K562 (cell line): ENCODE measurements around the gene KRTAP26-1. TPM values are rescaled to one million over a fixed set of nuclear protein-coding genes. Genes with fewer than 3 reads are reported as not detected.

Source experiments
- ATAC-seq: fragments of 200-7000 bp; cut with Tn5 transposase; 3 replicates; pipeline ENCODE4 v1.9.1; 2020; ENCODE audit warnings: moderate library complexity
- BruUV-seq: library from RNA; stranded (reverse); fragments of 400-500 nt; replicated peaks from 2 replicates; lab custom pipeline; 2021; lab: Mats Ljungman, UMichigan
- CTCF ChIA-PET: fragments of 300-600 bp; formaldehyde crosslinking; extraction: SDS; loops from one replicate; lab custom pipeline; 2021; ENCODE audit warnings: low intra/inter-chr PET ratio; lab: Yijun Ruan, JAX
- POLR2A ChIA-PET: fragments of 300-600, 350-650 bp; sonication (Branson Sonifier 250); formaldehyde crosslinking; extraction: SDS; loops from one replicate; lab custom pipeline; 2021; ENCODE audit warnings: antibody characterized with exemption, inconsistent platforms; lab: Yijun Ruan, JAX
- DNase-seq, 4 experiments: peaks; one replicate each; pipeline versions ENCODE4 v3.0.0 to v3.0.0-alpha.2; 2011 to 2018; ENCODE audit warnings: low spot score in 3 of 4, mixed read lengths in 3 of 4; ENCODE audit errors: extremely low read depth in 1 of 4
- FAIRE-seq: peaks from 2 replicates; lab custom pipeline; 2011; peaks lifted over from hg19 to GRCh38; lab: Jason Lieb, UNC
- H2AFZ ChIP-seq: 2 replicates; pipeline ENCODE4 v1.6.0; 2011; ENCODE audit warnings: low read depth, low read length, control low read depth, inconsistent platforms
- H3K27ac ChIP-seq: fragments of 200-600 bp; 3 replicates; pipeline ENCODE4 v1.8.0; 2011; ENCODE audit warnings: low read depth, mild to moderate bottlenecking, control low read depth, inconsistent platforms, low read length, moderate library complexity, mixed read lengths; ENCODE audit errors: extremely low read depth
- H3K27me3 ChIP-seq, 2 experiments: fragments of 300-600 bp in 1 of 2; 2 replicates in 1 of 2; 3 replicates in 1 of 2; pipeline versions ENCODE4 v1.6.0 to v1.8.0; 2011; ENCODE audit warnings: inconsistent platforms in 2 of 2, low read length in 2 of 2, mild to moderate bottlenecking in 1 of 2, mixed read lengths in 1 of 2, moderate library complexity in 1 of 2; ENCODE audit not compliant: control insufficient read depth in 2 of 2, insufficient read depth in 2 of 2
- H3K36me3 ChIP-seq: fragments of 300-600 bp; 3 replicates; pipeline ENCODE4 v1.8.0; 2011; ENCODE audit warnings: mild to moderate bottlenecking, low read length, inconsistent platforms; ENCODE audit not compliant: control insufficient read depth, insufficient read depth
- H3K4me1 ChIP-seq, 2 experiments: fragments of 200-600 bp in 1 of 2; replicated peaks in 1 of 2; 2 replicates in 1 of 2; 3 replicates in 1 of 2; pipeline versions ENCODE4 v1.5.1 to v1.8.0; 2011; ENCODE audit warnings: inconsistent platforms in 2 of 2, low read length in 2 of 2, mild to moderate bottlenecking in 1 of 2, mixed read lengths in 1 of 2, moderate library complexity in 1 of 2; ENCODE audit not compliant: control insufficient read depth in 2 of 2, insufficient read depth in 2 of 2
- H3K4me2 ChIP-seq: 2 replicates; pipeline ENCODE4 v1.6.1; 2011; ENCODE audit warnings: low read length, control low read depth, inconsistent platforms, mixed read lengths; ENCODE audit not compliant: insufficient read depth
- H3K4me3 ChIP-seq: fragments of 200-600 bp; sonication (generic), shearing (Covaris generic); 2 replicates; pipeline ENCODE4 v1.5.1; 2016; ENCODE audit warnings: control low read depth, inconsistent platforms
- H3K79me2 ChIP-seq: fragments of 200-600 bp; 3 replicates; pipeline ENCODE4 v1.8.0; 2011; ENCODE audit warnings: low read length, inconsistent platforms; ENCODE audit not compliant: control insufficient read depth, insufficient read depth
- H3K9ac ChIP-seq, 2 experiments: 2 replicates each; pipeline versions ENCODE4 v1.6.0 to v1.6.1; 2011; ENCODE audit warnings: low read depth in 2 of 2, low read length in 2 of 2, control low read depth in 1 of 2, inconsistent platforms in 1 of 2, mild to moderate bottlenecking in 1 of 2, mixed read lengths in 1 of 2; ENCODE audit not compliant: insufficient read depth in 1 of 2
- H3K9me1 ChIP-seq: one replicate; pipeline ENCODE4 v1.6.0; 2011; ENCODE audit warnings: inconsistent platforms, mild to moderate bottlenecking, low read length, moderate library complexity; ENCODE audit not compliant: control insufficient read depth, insufficient read depth
- H3K9me3 ChIP-seq: replicated peaks from 2 replicates; pipeline ENCODE4 v1.5.1; 2011; ENCODE audit warnings: low read depth, low read length, inconsistent platforms; ENCODE audit not compliant: control insufficient read depth, insufficient read depth
- H4K20me1 ChIP-seq: replicated peaks from 2 replicates; pipeline ENCODE4 v1.6.1; 2011; ENCODE audit warnings: low read length, inconsistent platforms, mixed read lengths; ENCODE audit not compliant: control insufficient read depth, insufficient read depth
- BHLHE40 ChIP-seq: IDR thresholded peaks from 2 replicates; pipeline ENCODE4 v1.6.1; 2011; ENCODE audit warnings: low read length, improper control_type of control experiment
- CUX1 ChIP-seq: fragments of 200-800 bp; sonication (Bioruptor generic); IDR thresholded peaks from 2 replicates; pipeline ENCODE4 v1.6.1; 2016; ENCODE audit warnings: missing genetic modification characterization, missing compliant biosample characterization
- EGR1 ChIP-seq: fragments of 450-650 bp; conservative IDR thresholded peaks from 2 replicates; pipeline ENCODE4 v1.6.1; 2017; ENCODE audit warnings: mild to moderate bottlenecking
- EWSR1 ChIP-seq: fragments of 450-650 bp; IDR thresholded peaks from 2 replicates; pipeline ENCODE4 v1.6.1; 2018; ENCODE audit warnings: borderline replicate concordance, mild to moderate bottlenecking, low read depth, moderate library complexity; ENCODE audit not compliant: partially characterized antibody
- HDAC8 ChIP-seq: fragments of 450-650 bp; IDR thresholded peaks from 2 replicates; pipeline ENCODE4 v1.6.1; 2016; ENCODE audit warnings: mild to moderate bottlenecking, missing genetic modification characterization, moderate library complexity, missing compliant biosample characterization
- MIER1 ChIP-seq: fragments of 450-650 bp; IDR thresholded peaks from 2 replicates; pipeline ENCODE4 v1.6.1; 2016; ENCODE audit warnings: antibody characterized with exemption, mild to moderate bottlenecking, low read depth
- NEUROD1 ChIP-seq: fragments of 150-350 bp; IDR thresholded peaks from 2 replicates; pipeline ENCODE4 v1.6.1; 2014; ENCODE audit warnings: borderline replicate concordance, low read length, low read depth; ENCODE audit not compliant: partially characterized antibody
- NKRF ChIP-seq: fragments of 450-650 bp; IDR thresholded peaks from 2 replicates; pipeline ENCODE4 v1.6.1; 2016; ENCODE audit warnings: borderline replicate concordance
- PYGO2 ChIP-seq: fragments of 450-650 bp; IDR thresholded peaks from 2 replicates; pipeline ENCODE4 v1.6.1; 2016; ENCODE audit warnings: mild to moderate bottlenecking, missing genetic modification characterization, moderate library complexity, missing compliant biosample characterization
- SETDB1 ChIP-seq: IDR thresholded peaks from one replicate; pipeline ENCODE4 v1.6.1; 2012; ENCODE audit warnings: low read length, control low read depth, inconsistent platforms
- THAP7 ChIP-seq: fragments of 250-450 bp; sonication (Bioruptor Pico); IDR thresholded peaks from 2 replicates; pipeline ENCODE4 v1.5.0; 2021
- ZBTB1 ChIP-seq: sonication (generic); formaldehyde crosslinking; IDR thresholded peaks from 2 replicates; pipeline ENCODE4 v1.8.1; 2023; ENCODE audit warnings: missing genetic modification reagents, low read depth, mild to moderate bottlenecking, borderline replicate concordance
- ZBTB5 ChIP-seq: fragments of 450-650 bp; IDR thresholded peaks from 2 replicates; pipeline ENCODE4 v1.6.1; 2017; ENCODE audit warnings: antibody characterized with exemption
- ZNF274 ChIP-seq: IDR thresholded peaks from 2 replicates; pipeline ENCODE4 v1.6.1; 2011; ENCODE audit warnings: low read depth, mild to moderate bottlenecking, low read length, moderate library complexity, borderline replicate concordance
- in situ Hi-C: fragments of 300-500 bp; cut with MboI; formaldehyde crosslinking; loops from 4 replicates; pipeline ENCODE4 v1.15.0; 2018; ENCODE audit warnings: inconsistent platforms, mixed read lengths
- intact Hi-C: fragments of 100-400 bp; cut with micrococcal nuclease; formaldehyde crosslinking; loops from 2 replicates; pipeline ENCODE4 v1.14.2; 2022
- polyA plus RNA-seq, 8 experiments: library from polyadenylated mRNA; depleted of rRNA in 4 of 8; stranded (reverse) in 5 of 8; unstranded in 3 of 8; fragments of >200 nt; fragmentation: Nextera tagmentation in 2 of 8; fragmentation: Illumina TruSeq in 1 of 8; extraction: Ambion mirVana in 2 of 8; extraction: Trizol in 1 of 8; gene quantifications; 2 replicates each; pipeline versions ENCODE4 v1.2.1 to v1.2.3, GENCODE V29; 2011 to 2014; ENCODE audit warnings: inconsistent platforms in 1 of 8, missing spikeins in 1 of 8
- total RNA-seq, 7 experiments: library from RNA; depleted of rRNA in 6 of 7; stranded (reverse); fragments of >200 nt in 6 of 7; fragmentation: Illumina TruSeq in 2 of 7; extraction: Trizol in 2 of 7; gene quantifications; 2 replicates each; pipeline versions ENCODE4 v1.2.1 to v1.2.3, GENCODE V29; 2011 to 2021; ENCODE audit warnings: low replicate concordance in 1 of 7

KRTAP26-1 gene
- total and polyA plus RNA-seq, 9 of the 15 experiments (the other 6 are each of a cell fraction or from before 2014, with no cell fraction given) = not detected

GRCh38 chr21:30337772-30338171 is 17.7 kb upstream of the KRTAP26-1 start:
- BruUV-seq = no TSS peak
- no peaks in the 10 kb centered on the region for H3K36me3 ChIP-seq
- intact Hi-C loops = no loop called here
- CTCF ChIA-PET = no interaction called here
- ATAC-seq (no peak), FAIRE-seq (no peak), DNase-seq (no peak)
- no peaks in the 10 kb centered on the region for H3K27me3 ChIP-seq
- H2AFZ ChIP-seq = no peak overlapping the region
- H3K27ac ChIP-seq = no peak overlapping the region
- no peaks in the 10 kb centered on the region for H4K20me1 ChIP-seq
- H3K9me3 ChIP-seq = no peaks in the 10 kb centered on the region
- POLR2A ChIA-PET = no interaction called here
- H3K4me3 ChIP-seq = no peak overlapping the region
- no peak overlapping the region for H3K4me2 ChIP-seq
- no peaks in the 10 kb centered on the region for H3K4me1 ChIP-seq
- no peak overlapping the region for H3K9ac ChIP-seq
- in situ Hi-C loops = no loop called here
- H3K79me2 ChIP-seq = no peaks in the 10 kb centered on the region
- H3K9me1 ChIP-seq = no peaks in the 10 kb centered on the region
- no peak for TF ChIP-seq ZBTB5
- TF ChIP-seq NEUROD1 = no peak
- no peak for TF ChIP-seq HDAC8 (tag)
- TF ChIP-seq BHLHE40 = no peak
- TF ChIP-seq SETDB1 = no peak
- no peak for TF ChIP-seq EGR1
- TF ChIP-seq ZBTB1 (CRISPR knock-in tag) = no peak
- no peak for TF ChIP-seq PYGO2 (tag)
- no peak for TF ChIP-seq THAP7 (CRISPR knock-in tag)
- TF ChIP-seq NKRF = no peak
- no peak for TF ChIP-seq EWSR1
- no peak for TF ChIP-seq MIER1
- no peak for TF ChIP-seq ZNF274
- no peak for TF ChIP-seq CUX1 (CRISPR knock-in tag)
